ENCODE results near the gene INSC. TPM values are rescaled to one million over a fixed set of nuclear protein-coding genes. Genes with fewer than 3 reads are reported as not detected.

The INSC gene
- total RNA-seq, 1 experiment from 2014 or later, result 0.17 TPM

GRCh38 chr11:15119826-15120225, 5.1 kb downstream of the INSC start:
- RAD21 ChIA-PET (ENCODE audit: low non-redundant PET in 1 of 2, low total read pairs in 2 of 2, uncharacterized antibody in 2 of 2, unreplicated experiment in 2 of 2), result no interaction called here
- no peak for ATAC-seq
- no peak for DNase-seq (ENCODE audit: low read depth, low spot score)
- Histone ChIP-seq H3K9me3 (ENCODE audit: control insufficient read depth in 1 of 2, insufficient read depth in 1 of 2, low read depth in 1 of 2, low read length in 2 of 2) (no peaks in the 10 kb centered on the region), H3K27ac (ENCODE audit: low read depth, low read length) (no peak overlapping the region), H3K27me3 (ENCODE audit: insufficient read depth, low read length) (no peaks in the 10 kb centered on the region), H3K4me3 (replicated peaks in 1 of 2; ENCODE audit: low read depth in 1 of 2, low read length in 2 of 2) (no peak overlapping the region), H3K36me3 (ENCODE audit: control insufficient read depth in 1 of 2, insufficient read depth in 2 of 2, low read length in 2 of 2) (no peaks in the 10 kb centered on the region), H3K9ac (ENCODE audit: low read length) (no peak overlapping the region), H3K9me2 (ENCODE audit: insufficient read depth) (no peaks in the 10 kb centered on the region), H3K4me2 (ENCODE audit: low read length) (no peak overlapping the region), H3K79me2 (ENCODE audit: insufficient read depth, low read length) (no peaks in the 10 kb centered on the region), H2AFZ (ENCODE audit: low read depth, low read length, poor library complexity, severe bottlenecking) (no peak overlapping the region), H4K20me1 (ENCODE audit: insufficient read depth) (no peaks in the 10 kb centered on the region), H3K4me1 (ENCODE audit: control insufficient read depth in 1 of 2, insufficient read depth in 2 of 2, low read length in 2 of 2) (peaks cover 0 to 12% of the 10 kb centered on the region in 2 experiments; a peak in 2 of 4 replicates)
- TF ChIP-seq ZBTB33 (IDR thresholded peaks at IDR 0.05; ENCODE audit: extremely low read depth, insufficient replicate concordance, low read length), result no peak
- TF ChIP-seq JUND (IDR thresholded peaks at IDR 0.05), result no peak
- no peak for TF ChIP-seq ZFX (IDR thresholded peaks at IDR 0.05)
- TF ChIP-seq ELF1 (IDR thresholded peaks at IDR 0.05; ENCODE audit: borderline replicate concordance, low read depth), result no peak
- TF ChIP-seq CTCF (IDR thresholded peaks at IDR 0.05 in 2 of 3, conservative IDR thresholded peaks at IDR 0.05 in 1 of 3; ENCODE audit: borderline replicate concordance in 1 of 3, insufficient read depth in 1 of 3, low read depth in 2 of 3, low read length in 2 of 3), result no peak
- no peak for TF ChIP-seq RAD21 (IDR thresholded peaks at IDR 0.05; ENCODE audit: low read depth)
- TF ChIP-seq MAX (IDR thresholded peaks at IDR 0.05), result no peak
- TF ChIP-seq CBX3 (IDR thresholded peaks at IDR 0.05; ENCODE audit: low read depth), result no peak
- no peak for TF ChIP-seq SRF (IDR thresholded peaks at IDR 0.05; ENCODE audit: low read depth)
- POLR2A ChIA-PET, result no interaction called here
- no TSS peak for BruUV-seq (replicated peaks)
- intact Hi-C loops (cut with micrococcal nuclease), result no loop called here
- CTCF ChIA-PET, result no interaction called here

Measured in HCT116 (cell line).